K562 (cell line): Measurements from ENCODE around the gene KISS1R. TPM values are rescaled to one million over a fixed set of nuclear protein-coding genes. Genes with fewer than 3 reads are reported as not detected.

Source experiments
- E2F3 ChIP-seq: fragments of 250-450 bp; sonication (Bioruptor Pico); IDR thresholded peaks from 2 replicates; pipeline ENCODE4 v1.4.0; 2020; ENCODE audit warnings: mild to moderate bottlenecking
- E2F4 ChIP-seq: sonication (generic); formaldehyde crosslinking; IDR thresholded peaks from 2 replicates; pipeline ENCODE4 v1.8.0; 2022; ENCODE audit warnings: mild to moderate bottlenecking, low read depth, missing genetic modification reagents
- E2F8 ChIP-seq: fragments of 450-650 bp; IDR thresholded peaks from 2 replicates; pipeline ENCODE4 v1.7.1; 2018; ENCODE audit warnings: mild to moderate bottlenecking, low read depth; ENCODE audit not compliant: partially characterized antibody
- HOMEZ ChIP-seq: fragments of 250-450 bp; sonication (Bioruptor Pico); IDR thresholded peaks from 2 replicates; pipeline ENCODE4 v1.4.0; 2020; ENCODE audit warnings: mild to moderate bottlenecking, moderate library complexity
- ZBTB12 ChIP-seq: fragments of 250-450 bp; sonication (Bioruptor Pico); IDR thresholded peaks from 2 replicates; pipeline ENCODE4 v1.4.0; 2020
- ZBTB5 ChIP-seq: fragments of 450-650 bp; IDR thresholded peaks from 2 replicates; pipeline ENCODE4 v1.6.1; 2017; ENCODE audit warnings: antibody characterized with exemption
- ZNF347 ChIP-seq: fragments of 450-650 bp; formaldehyde crosslinking; IDR thresholded peaks from 2 replicates; pipeline ENCODE4 v1.4.0; 2020; ENCODE audit warnings: low read depth, mild to moderate bottlenecking, moderate library complexity
- ZNF395 ChIP-seq: fragments of 200-800 bp; sonication (Bioruptor generic); IDR thresholded peaks from 2 replicates; pipeline ENCODE4 v1.6.1; 2017; ENCODE audit warnings: missing genetic modification characterization, missing compliant biosample characterization
- polyA plus RNA-seq, 8 experiments: library from polyadenylated mRNA; depleted of rRNA in 4 of 8; stranded (reverse) in 5 of 8; unstranded in 3 of 8; fragments of >200 nt; fragmentation: Nextera tagmentation in 2 of 8; fragmentation: Illumina TruSeq in 1 of 8; extraction: Ambion mirVana in 2 of 8; extraction: Trizol in 1 of 8; gene quantifications; 2 replicates each; pipeline versions ENCODE4 v1.2.1 to v1.2.3, GENCODE V29; 2011 to 2014; ENCODE audit warnings: inconsistent platforms in 1 of 8, missing spikeins in 1 of 8
- total RNA-seq, 7 experiments: library from RNA; depleted of rRNA in 6 of 7; stranded (reverse); fragments of >200 nt in 6 of 7; fragmentation: Illumina TruSeq in 2 of 7; extraction: Trizol in 2 of 7; gene quantifications; 2 replicates each; pipeline versions ENCODE4 v1.2.1 to v1.2.3, GENCODE V29; 2011 to 2021; ENCODE audit warnings: low replicate concordance in 1 of 7

The KISS1R gene
- total and polyA plus RNA-seq, 9 of the 15 experiments (the other 6 are each of a cell fraction or from before 2014, with no cell fraction given), result 0.37 to 39.4 (median 2.0) TPM

- TF ChIP-seq E2F4 (CRISPR knock-in tag), result peak; percentile 65; the same call in 1 of the 2 replicates
- peak; percentile 62; the same call in 1 of the 2 replicates for TF ChIP-seq ZNF395 (CRISPR knock-in tag)
- 0 out of 2 replicates have a peak, but pooled peaks have one; percentile 21 for TF ChIP-seq E2F3 (CRISPR knock-in tag)
- no peak for TF ChIP-seq HOMEZ (CRISPR knock-in tag)
- TF ChIP-seq ZBTB12 (CRISPR knock-in tag), result peak; percentile 73
- no peak for TF ChIP-seq ZBTB5
- TF ChIP-seq ZNF347, result no peak
- peak; percentile 62 for TF ChIP-seq E2F8
Measured at GRCh38 chr19:944171-944567, 27.0 kb downstream of the KISS1R start (continued).
